MM.1S (cell line): Measurements from ENCODE around the gene FCHO2.

Experiments used
- DNase-seq: peaks from one replicate; pipeline ENCODE4 v3.0.0-alpha.2; 2015
- H2AFZ ChIP-seq: fragments of 300-600 bp; sonication (generic); 2 replicates; pipeline ENCODE4 v1.6.0; 2016; ENCODE audit warnings: antibody characterized with exemption, low read length
- H3F3A ChIP-seq: fragments of 300-600 bp; sonication (generic); 2 replicates; pipeline ENCODE4 v1.6.1; 2016; ENCODE audit warnings: mild to moderate bottlenecking, antibody characterized with exemption, low read length, moderate library complexity, mixed read lengths; ENCODE audit not compliant: insufficient read depth
- H3K27ac ChIP-seq: fragments of 300-600 bp; sonication (generic); 2 replicates; pipeline ENCODE4 v1.5.1; 2016; ENCODE audit warnings: mild to moderate bottlenecking, low read length
- H3K27me3 ChIP-seq: fragments of 300-600 bp; sonication (generic); replicated peaks from 2 replicates; pipeline ENCODE4 v1.6.0; 2016; ENCODE audit warnings: low read length; ENCODE audit not compliant: insufficient read depth
- H3K36me3 ChIP-seq: fragments of 300-600 bp; sonication (generic); replicated peaks from 2 replicates; pipeline ENCODE4 v1.6.1; 2016; ENCODE audit warnings: mild to moderate bottlenecking, low read length, mixed read lengths; ENCODE audit not compliant: insufficient read depth
- H3K4me1 ChIP-seq: fragments of 300-600 bp; sonication (generic); 2 replicates; pipeline ENCODE4 v1.6.1; 2016; ENCODE audit warnings: low read length, mixed read lengths
- H3K4me2 ChIP-seq: fragments of 300-600 bp; sonication (generic); 2 replicates; pipeline ENCODE4 v1.6.0; 2016; ENCODE audit warnings: low read depth, low read length
- H3K4me3 ChIP-seq: fragments of 300-600 bp; sonication (generic); 2 replicates; pipeline ENCODE4 v1.5.1; 2016; ENCODE audit warnings: low read length, mixed read lengths
- H3K79me2 ChIP-seq: fragments of 300-600 bp; sonication (generic); 2 replicates; pipeline ENCODE4 v1.6.1; 2016; ENCODE audit warnings: mixed run types, low read length, mixed read lengths
- H3K9ac ChIP-seq: fragments of 300-600 bp; sonication (generic); 2 replicates; pipeline ENCODE4 v1.6.1; 2016; ENCODE audit warnings: low read length, mixed read lengths
- H3K9me2 ChIP-seq: fragments of 300-600 bp; sonication (generic); replicated peaks from 2 replicates; pipeline ENCODE4 v1.6.1; 2016; ENCODE audit warnings: mild to moderate bottlenecking, low read length, mixed read lengths; ENCODE audit not compliant: insufficient read depth
- H3K9me3 ChIP-seq: fragments of 300-600 bp; sonication (generic); replicated peaks from 2 replicates; pipeline ENCODE4 v1.6.1; 2016; ENCODE audit warnings: mild to moderate bottlenecking, low read length, mixed read lengths; ENCODE audit not compliant: insufficient read depth
- H4K20me1 ChIP-seq: fragments of 300-600 bp; sonication (generic); 2 replicates; pipeline ENCODE4 v1.6.1; 2016; ENCODE audit warnings: mild to moderate bottlenecking, low read length, moderate library complexity, mixed read lengths; ENCODE audit not compliant: insufficient read depth
- EZH2 ChIP-seq: fragments of 300-600 bp; sonication (generic); optimal IDR thresholded peaks from 2 replicates; pipeline ENCODE3; 2017; ENCODE audit warnings: low read depth, mild to moderate bottlenecking, antibody characterized with exemption, low read length, mixed read lengths
- EZH2phosphoT487 ChIP-seq: fragments of 300-600 bp; sonication (generic); IDR thresholded peaks from 2 replicates; pipeline ENCODE4 v1.6.1; 2018; ENCODE audit warnings: antibody characterized with exemption, low read length
- TF ChIP-seq, protein P1 (sequence below): fragments of 300-600 bp; sonication (generic); IDR thresholded peaks from 2 replicates; pipeline ENCODE4 v1.5.1; 2016; ENCODE audit warnings: antibody characterized with exemption, low read length, mixed read lengths

The FCHO2 gene

DNA sequence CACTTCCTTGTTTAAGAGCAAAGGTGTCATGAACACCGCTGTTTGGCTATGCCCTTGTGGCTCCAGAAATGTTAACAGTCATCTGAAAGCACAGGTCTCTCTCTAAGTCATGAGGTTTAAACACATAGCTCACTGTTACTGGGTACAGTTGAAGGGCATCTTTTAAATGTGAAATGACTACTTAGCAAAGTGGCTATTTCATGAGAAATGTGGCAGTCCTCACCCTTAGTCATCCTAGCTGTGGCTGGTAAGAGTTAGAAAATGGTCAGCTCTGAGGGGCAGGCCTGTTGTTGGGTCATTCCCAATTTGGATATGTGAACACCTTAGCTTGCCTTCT lies 140.4 kb downstream of the FCHO2 start:
- Histone ChIP-seq H3F3A (no peaks in the 10 kb centered on the region), H3K4me2 (no peak overlapping the region), H3K4me3 (no peak overlapping the region), H3K4me1 (no peaks in the 10 kb centered on the region), H3K79me2 (no peaks in the 10 kb centered on the region), H3K9ac (no peak overlapping the region), H3K9me3 (no peaks in the 10 kb centered on the region), H3K9me2 (no peaks in the 10 kb centered on the region), H3K27me3 (no peaks in the 10 kb centered on the region), H4K20me1 (no peaks in the 10 kb centered on the region), H3K36me3 (no peaks in the 10 kb centered on the region), H2AFZ (no peak overlapping the region), H3K27ac (no peak overlapping the region)
- TF ChIP-seq, protein P1, sequence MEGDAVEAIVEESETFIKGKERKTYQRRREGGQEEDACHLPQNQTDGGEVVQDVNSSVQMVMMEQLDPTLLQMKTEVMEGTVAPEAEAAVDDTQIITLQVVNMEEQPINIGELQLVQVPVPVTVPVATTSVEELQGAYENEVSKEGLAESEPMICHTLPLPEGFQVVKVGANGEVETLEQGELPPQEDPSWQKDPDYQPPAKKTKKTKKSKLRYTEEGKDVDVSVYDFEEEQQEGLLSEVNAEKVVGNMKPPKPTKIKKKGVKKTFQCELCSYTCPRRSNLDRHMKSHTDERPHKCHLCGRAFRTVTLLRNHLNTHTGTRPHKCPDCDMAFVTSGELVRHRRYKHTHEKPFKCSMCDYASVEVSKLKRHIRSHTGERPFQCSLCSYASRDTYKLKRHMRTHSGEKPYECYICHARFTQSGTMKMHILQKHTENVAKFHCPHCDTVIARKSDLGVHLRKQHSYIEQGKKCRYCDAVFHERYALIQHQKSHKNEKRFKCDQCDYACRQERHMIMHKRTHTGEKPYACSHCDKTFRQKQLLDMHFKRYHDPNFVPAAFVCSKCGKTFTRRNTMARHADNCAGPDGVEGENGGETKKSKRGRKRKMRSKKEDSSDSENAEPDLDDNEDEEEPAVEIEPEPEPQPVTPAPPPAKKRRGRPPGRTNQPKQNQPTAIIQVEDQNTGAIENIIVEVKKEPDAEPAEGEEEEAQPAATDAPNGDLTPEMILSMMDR = no peak
- TF ChIP-seq EZH2 (no peak), EZH2phosphoT487 (no peak)
- no peak for DNase-seq

DNA sequence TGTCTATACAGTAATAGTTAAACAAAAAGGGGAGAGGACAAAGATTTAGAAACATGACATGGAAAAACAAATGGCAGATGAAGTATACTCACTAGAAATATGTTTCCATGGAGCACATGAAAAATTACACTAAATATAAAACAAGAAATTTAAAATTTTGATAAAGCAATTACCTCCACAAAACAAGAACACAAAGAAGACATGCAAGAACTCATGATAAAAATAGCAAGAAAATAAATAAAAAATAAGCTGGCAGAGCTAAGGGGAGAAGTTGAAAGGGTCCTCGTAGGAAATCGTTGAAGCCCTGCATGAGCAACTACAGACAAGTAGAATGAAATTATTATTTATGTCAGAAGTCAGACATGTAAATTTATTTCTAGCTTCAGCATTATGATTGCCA lies 141.9 kb downstream of the FCHO2 start:
- H3K4me1 ChIP-seq = no peaks in the 10 kb centered on the region
- no peak overlapping the region for H3K4me2 ChIP-seq
- no peaks in the 10 kb centered on the region for H3F3A ChIP-seq
- H3K9me3 ChIP-seq = no peaks in the 10 kb centered on the region
- no peaks in the 10 kb centered on the region for H3K79me2 ChIP-seq
- no peak overlapping the region for H3K9ac ChIP-seq
- TF ChIP-seq, protein P1 = no peak
- no peak for TF ChIP-seq EZH2phosphoT487
- no peak for TF ChIP-seq EZH2
- DNase-seq = no peak
- H3K9me2 ChIP-seq = no peaks in the 10 kb centered on the region
- H3K4me3 ChIP-seq = no peak overlapping the region
- no peaks in the 10 kb centered on the region for H3K36me3 ChIP-seq
- no peak overlapping the region for H2AFZ ChIP-seq
- no peak overlapping the region for H3K27ac ChIP-seq
- no peaks in the 10 kb centered on the region for H3K27me3 ChIP-seq
- no peaks in the 10 kb centered on the region for H4K20me1 ChIP-seq

DNA sequence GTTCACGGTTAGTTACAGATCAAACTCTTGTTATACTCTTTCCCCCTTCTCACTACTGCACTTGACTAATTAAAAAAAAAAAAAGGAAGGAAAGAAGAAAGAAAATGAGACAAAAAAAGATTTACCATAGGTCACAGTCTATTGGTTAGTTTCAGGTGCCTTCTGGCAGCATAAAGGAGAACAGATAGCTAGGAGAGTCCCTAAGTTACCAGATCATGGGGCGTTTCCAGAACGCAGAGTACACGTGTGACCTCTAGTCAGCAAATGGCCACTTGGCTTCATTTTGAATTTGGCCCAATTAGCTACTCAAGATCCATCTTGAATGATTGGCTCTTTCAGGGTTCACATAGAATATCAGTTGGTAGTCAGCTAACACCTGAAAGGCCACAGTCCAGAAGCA lies 144.3 kb downstream of the FCHO2 start:
- H3K79me2 ChIP-seq = no peaks in the 10 kb centered on the region
- H3K9me2 ChIP-seq = no peaks in the 10 kb centered on the region
- TF ChIP-seq EZH2phosphoT487 (no peak), EZH2 (no peak)
- TF ChIP-seq, protein P1 = no peak
- no peak overlapping the region for H3K4me3 ChIP-seq
- no peaks in the 10 kb centered on the region for H3K4me1 ChIP-seq
- no peak overlapping the region for H2AFZ ChIP-seq
- no peaks in the 10 kb centered on the region for H3K9me3 ChIP-seq
- no peaks in the 10 kb centered on the region for H3K36me3 ChIP-seq
- no peaks in the 10 kb centered on the region for H3F3A ChIP-seq
- no peaks in the 10 kb centered on the region for H4K20me1 ChIP-seq
- no peak overlapping the region for H3K9ac ChIP-seq
- DNase-seq = no peak
- H3K27me3 ChIP-seq = no peaks in the 10 kb centered on the region
- H3K4me2 ChIP-seq = no peak overlapping the region
- H3K27ac ChIP-seq = no peak overlapping the region
